ENCODE measurements around the gene PJVK.
"Not testable (repeated sequence)": the region's sequence is repeated elsewhere in the genome, so short reads cannot be mapped to it uniquely, and the experiment has no call there.

PJVK gene

DNA sequence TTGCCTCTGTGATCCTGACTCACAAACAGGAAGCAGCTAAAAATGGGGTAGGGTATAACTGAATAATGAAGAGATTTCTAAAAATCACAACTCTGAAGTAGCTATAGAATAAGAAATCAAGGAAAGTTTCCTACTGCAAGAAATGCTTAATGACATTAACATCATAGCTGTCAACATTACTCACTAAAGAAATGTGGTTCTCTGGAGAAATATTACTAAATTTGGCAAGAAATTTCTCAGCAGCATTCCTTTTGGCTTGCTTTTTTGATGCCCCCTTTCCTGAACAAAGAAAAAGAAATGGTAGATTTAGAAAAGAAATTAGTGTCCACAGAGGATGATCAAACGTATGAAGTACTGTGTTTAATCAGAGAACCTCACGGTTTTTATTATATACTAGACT is 9.8 kb upstream of the PJVK start:
- H3K27ac ChIP-seq (ENCODE audit: low read length) = no peak overlapping the region
- peaks cover 92% of the 10 kb centered on the region for H3K36me3 ChIP-seq (ENCODE audit: control insufficient read depth, low read depth, low read length)
- no peaks in the 10 kb centered on the region for H3K27me3 ChIP-seq (ENCODE audit: control insufficient read depth, insufficient read depth, low read length)
- no peaks in the 10 kb centered on the region for H3K9me3 ChIP-seq (ENCODE audit: control insufficient read depth, low read depth, low read length)
- H3K4me3 ChIP-seq (ENCODE audit: low read length) = no peak overlapping the region
- no peak overlapping the region for H3K9ac ChIP-seq (ENCODE audit: low read length)
- no peaks in the 10 kb centered on the region for H3K4me1 ChIP-seq (ENCODE audit: control insufficient read depth, low read depth, low read length)

DNA sequence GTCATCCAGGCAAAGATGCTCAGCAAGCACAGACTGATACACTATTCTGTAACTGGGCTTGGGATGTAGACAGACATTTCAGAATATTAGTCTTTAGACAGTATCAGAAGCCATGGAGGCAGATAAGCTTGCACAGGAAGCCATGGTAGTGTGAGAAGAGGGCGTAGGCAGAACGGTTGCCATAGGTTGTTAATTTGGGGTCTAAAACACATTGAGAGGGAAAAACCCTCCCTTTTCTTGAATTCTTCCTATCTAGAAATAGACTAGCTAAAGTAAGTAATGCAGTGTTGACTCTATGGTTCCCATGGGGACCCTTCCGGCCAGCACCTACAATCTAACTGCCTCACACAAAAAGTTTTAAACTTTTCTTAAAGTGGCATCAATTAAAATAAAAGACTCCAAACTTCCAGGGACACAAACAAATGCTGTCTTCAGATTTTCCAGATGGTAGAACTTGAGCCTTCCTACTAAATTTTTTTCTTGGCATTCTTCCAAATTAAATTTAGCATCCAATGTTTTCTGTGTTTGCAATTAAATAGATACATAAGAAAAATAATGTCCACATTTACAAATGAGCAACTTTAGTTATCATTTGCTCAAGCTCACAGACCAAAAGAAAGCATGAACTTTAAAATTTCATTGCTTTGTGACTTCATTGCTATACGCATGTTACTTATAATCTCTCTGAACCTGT is 2.1 kb upstream of the PJVK start:
- Histone ChIP-seq H3K27me3 (ENCODE audit: control insufficient read depth, insufficient read depth, low read length) (no peaks in the 10 kb centered on the region), H3K9ac (ENCODE audit: low read length) (peak overlapping the region; percentile 97), H3K9me3 (ENCODE audit: control insufficient read depth, low read depth, low read length) (no peaks in the 10 kb centered on the region), H3K36me3 (ENCODE audit: control insufficient read depth, low read depth, low read length) (peaks cover 40% of the 10 kb centered on the region), H3K4me1 (ENCODE audit: control insufficient read depth, low read depth, low read length) (peaks cover 13% of the 10 kb centered on the region), H3K27ac (ENCODE audit: low read length) (no peak overlapping the region), H3K4me3 (ENCODE audit: low read length) (peak overlapping the region; percentile 79)

DNA sequence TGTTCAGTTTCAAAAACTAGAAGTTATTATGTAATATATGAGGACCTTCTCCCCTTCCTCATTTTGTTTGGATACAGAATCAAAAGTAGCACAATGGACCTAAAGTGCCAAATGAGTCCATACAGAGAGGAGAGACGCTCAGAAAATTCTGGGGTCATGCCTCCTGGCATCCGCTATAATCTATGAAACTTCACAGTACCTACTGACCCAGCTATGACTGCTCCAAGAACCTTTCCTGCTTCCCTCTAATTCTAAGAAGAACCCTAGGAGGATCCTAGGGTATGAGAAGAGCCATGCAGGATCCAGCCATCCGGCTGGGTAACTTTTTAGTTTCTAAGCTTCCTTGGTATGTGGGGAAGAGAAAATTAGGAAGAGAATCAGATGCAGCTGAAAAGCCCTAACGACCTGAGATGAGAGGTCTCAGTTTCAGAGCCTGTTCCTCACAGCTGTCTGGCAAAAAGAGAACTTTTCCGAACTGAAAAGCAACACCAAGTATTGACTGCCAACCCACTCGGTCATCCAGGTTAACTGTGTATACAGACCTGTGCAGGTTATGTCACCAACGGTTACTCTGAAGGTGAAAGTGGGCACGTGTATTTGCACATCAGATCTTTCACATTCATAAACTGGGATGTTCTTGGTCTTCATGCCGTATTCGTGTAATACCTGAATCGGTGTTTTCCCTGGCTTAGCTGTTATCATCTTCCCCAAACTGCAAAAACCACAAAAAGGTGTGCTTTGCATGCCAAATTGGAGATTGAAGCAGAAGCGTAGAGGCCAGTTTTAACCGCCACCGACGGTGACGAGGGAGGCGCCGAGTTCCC is 1.3 kb upstream of the PJVK start:
- Histone ChIP-seq H3K36me3 (ENCODE audit: control insufficient read depth, low read depth, low read length) (peaks cover 32% of the 10 kb centered on the region), H3K27ac (ENCODE audit: low read length) (no peak overlapping the region), H3K4me3 (ENCODE audit: low read length) (peak overlapping the region; percentile 79), H3K27me3 (ENCODE audit: control insufficient read depth, insufficient read depth, low read length) (no peaks in the 10 kb centered on the region), H3K4me1 (ENCODE audit: control insufficient read depth, low read depth, low read length) (peaks cover 13% of the 10 kb centered on the region), H3K9me3 (ENCODE audit: control insufficient read depth, low read depth, low read length) (no peaks in the 10 kb centered on the region), H3K9ac (ENCODE audit: low read length) (peak overlapping the region; percentile 97)

DNA sequence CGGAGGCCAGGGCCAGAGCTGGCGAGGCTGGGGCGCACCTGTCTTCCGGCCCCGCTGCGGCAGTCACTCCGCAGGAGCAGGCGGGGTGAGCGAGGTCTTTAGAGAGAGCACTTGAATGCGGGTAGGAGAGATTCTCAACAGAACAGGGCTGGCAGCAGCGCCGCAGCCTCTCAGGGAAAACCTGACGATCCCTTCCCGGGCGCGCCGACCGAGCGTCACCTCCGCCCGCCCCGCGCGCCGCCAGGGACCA is 729 bp upstream of the PJVK start:
- peaks cover 13% of the 10 kb centered on the region for H3K4me1 ChIP-seq (ENCODE audit: control insufficient read depth, low read depth, low read length)
- peak overlapping the region; percentile 97 for H3K9ac ChIP-seq (ENCODE audit: low read length)
- H3K27ac ChIP-seq (ENCODE audit: low read length) = no peak overlapping the region
- no peaks in the 10 kb centered on the region for H3K27me3 ChIP-seq (ENCODE audit: control insufficient read depth, insufficient read depth, low read length)
- peaks cover 27% of the 10 kb centered on the region for H3K36me3 ChIP-seq (ENCODE audit: control insufficient read depth, low read depth, low read length)
- H3K4me3 ChIP-seq (ENCODE audit: low read length) = peak overlapping the region; percentile 79
- H3K9me3 ChIP-seq (ENCODE audit: control insufficient read depth, low read depth, low read length) = no peaks in the 10 kb centered on the region

DNA sequence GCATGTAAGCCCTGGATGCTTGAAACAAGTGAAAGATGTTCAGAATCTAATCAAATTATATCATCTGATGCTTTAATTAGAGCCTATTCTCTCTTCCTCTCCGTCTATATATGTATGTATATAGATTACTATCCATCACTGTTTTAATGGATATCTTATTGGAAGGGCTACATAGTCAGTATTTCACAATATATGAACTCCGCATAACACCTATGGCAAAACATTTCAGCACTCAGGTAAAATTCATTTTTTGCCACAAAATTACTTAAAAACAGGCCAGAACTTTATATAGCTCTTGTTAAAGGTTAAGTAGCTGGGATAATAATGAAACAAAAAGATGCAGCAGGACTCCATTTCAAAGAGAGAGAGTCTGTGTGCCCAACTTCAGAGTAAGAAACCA is 1.2 kb downstream of the PJVK start:
- Histone ChIP-seq H3K27ac (ENCODE audit: low read length) (no peak overlapping the region), H3K4me3 (ENCODE audit: low read length) (no peak overlapping the region), H3K9ac (ENCODE audit: low read length) (no peak overlapping the region), H3K36me3 (ENCODE audit: control insufficient read depth, low read depth, low read length) (peaks cover 13% of the 10 kb centered on the region), H3K27me3 (ENCODE audit: control insufficient read depth, insufficient read depth, low read length) (no peaks in the 10 kb centered on the region), H3K4me1 (ENCODE audit: control insufficient read depth, low read depth, low read length) (peaks cover 13% of the 10 kb centered on the region), H3K9me3 (ENCODE audit: control insufficient read depth, low read depth, low read length) (no peaks in the 10 kb centered on the region)

DNA sequence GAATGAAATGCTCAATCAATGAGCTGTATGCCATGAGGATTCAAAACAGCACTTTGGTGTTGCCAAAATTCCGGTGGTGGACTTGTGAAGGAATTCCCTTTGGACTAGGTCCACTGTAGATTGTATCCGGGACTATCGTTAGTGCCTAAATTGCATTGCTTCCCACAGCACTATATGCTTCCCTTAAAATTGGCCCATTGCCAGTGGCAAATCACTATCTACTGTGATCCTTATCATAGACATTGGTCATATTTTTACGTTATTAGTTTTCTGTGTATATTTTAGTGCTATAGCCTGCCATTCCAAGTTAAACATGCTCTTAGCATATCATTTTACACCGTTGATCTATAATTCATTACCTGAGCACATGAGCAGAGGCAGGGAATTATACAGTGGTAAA is 1.7 kb downstream of the PJVK start:
- no peak overlapping the region for H3K9ac ChIP-seq (ENCODE audit: low read length)
- H3K36me3 ChIP-seq (ENCODE audit: control insufficient read depth, low read depth, low read length) = peaks cover 9% of the 10 kb centered on the region
- no peak overlapping the region for H3K27ac ChIP-seq (ENCODE audit: low read length)
- H3K27me3 ChIP-seq (ENCODE audit: control insufficient read depth, insufficient read depth, low read length) = no peaks in the 10 kb centered on the region
- H3K4me3 ChIP-seq (ENCODE audit: low read length) = no peak overlapping the region
- H3K9me3 ChIP-seq (ENCODE audit: control insufficient read depth, low read depth, low read length) = no peaks in the 10 kb centered on the region
- peaks cover 13% of the 10 kb centered on the region for H3K4me1 ChIP-seq (ENCODE audit: control insufficient read depth, low read depth, low read length)

DNA sequence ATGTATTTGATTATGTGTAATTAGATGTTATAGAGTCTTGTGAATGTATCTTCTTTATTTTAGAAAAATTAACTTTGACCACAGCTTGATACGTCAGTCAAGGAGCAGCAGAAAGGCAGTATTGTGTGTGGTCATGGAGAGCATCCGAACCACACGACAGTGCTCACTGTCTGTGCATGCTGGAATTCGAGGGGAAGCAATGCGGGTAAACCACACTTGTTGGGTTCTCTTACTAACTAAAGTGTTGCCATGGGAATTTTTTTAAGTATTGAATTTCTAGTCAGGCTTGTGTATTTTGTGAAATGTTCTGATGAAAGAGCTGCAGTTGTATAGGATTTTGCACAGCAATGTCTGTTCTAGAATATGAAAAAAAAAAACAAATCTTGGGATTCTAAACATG is 4.8 kb downstream of the PJVK start:
- Histone ChIP-seq H3K9ac (ENCODE audit: low read length) (no peak overlapping the region), H3K27me3 (ENCODE audit: control insufficient read depth, insufficient read depth, low read length) (no peaks in the 10 kb centered on the region), H3K9me3 (ENCODE audit: control insufficient read depth, low read depth, low read length) (no peaks in the 10 kb centered on the region), H3K36me3 (ENCODE audit: control insufficient read depth, low read depth, low read length) (no peaks in the 10 kb centered on the region), H3K4me1 (ENCODE audit: control insufficient read depth, low read depth, low read length) (peaks cover 6% of the 10 kb centered on the region), H3K4me3 (ENCODE audit: low read length) (no peak overlapping the region), H3K27ac (ENCODE audit: low read length) (no peak overlapping the region)

DNA sequence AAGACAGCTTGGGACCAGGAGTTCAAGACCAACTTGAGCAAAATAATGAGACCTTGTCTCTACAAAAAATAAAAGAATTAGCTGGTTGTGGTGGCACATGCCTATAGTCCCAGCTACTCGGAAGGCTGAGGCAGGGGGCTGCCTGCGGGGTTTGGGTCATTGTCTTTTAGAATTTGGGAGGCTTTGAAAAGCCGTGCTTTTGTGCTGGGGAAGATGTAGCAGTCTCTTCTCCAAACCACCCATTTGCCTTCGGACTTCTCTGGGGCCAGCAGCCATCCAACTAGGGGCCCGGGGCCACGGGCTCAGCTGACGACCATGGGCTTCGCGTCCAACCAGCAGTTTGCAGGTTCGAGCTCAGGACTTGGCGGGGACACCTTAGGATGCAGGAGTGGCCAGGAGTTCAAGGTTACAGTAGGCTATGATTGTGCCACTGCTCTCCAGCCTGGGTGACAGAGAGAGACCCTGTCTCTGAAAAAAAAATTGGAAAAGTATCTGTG is 6.3 kb downstream of the PJVK start:
- Histone ChIP-seq H3K27me3 (ENCODE audit: control insufficient read depth, insufficient read depth, low read length) (no peaks in the 10 kb centered on the region), H3K4me3 (ENCODE audit: low read length) (no peak overlapping the region), H3K9me3 (ENCODE audit: control insufficient read depth, low read depth, low read length) (no peaks in the 10 kb centered on the region), H3K4me1 (ENCODE audit: control insufficient read depth, low read depth, low read length) (no peaks in the 10 kb centered on the region), H3K9ac (ENCODE audit: low read length) (no peak overlapping the region), H3K27ac (ENCODE audit: low read length) (no peak overlapping the region), H3K36me3 (ENCODE audit: control insufficient read depth, low read depth, low read length) (no peaks in the 10 kb centered on the region)

DNA sequence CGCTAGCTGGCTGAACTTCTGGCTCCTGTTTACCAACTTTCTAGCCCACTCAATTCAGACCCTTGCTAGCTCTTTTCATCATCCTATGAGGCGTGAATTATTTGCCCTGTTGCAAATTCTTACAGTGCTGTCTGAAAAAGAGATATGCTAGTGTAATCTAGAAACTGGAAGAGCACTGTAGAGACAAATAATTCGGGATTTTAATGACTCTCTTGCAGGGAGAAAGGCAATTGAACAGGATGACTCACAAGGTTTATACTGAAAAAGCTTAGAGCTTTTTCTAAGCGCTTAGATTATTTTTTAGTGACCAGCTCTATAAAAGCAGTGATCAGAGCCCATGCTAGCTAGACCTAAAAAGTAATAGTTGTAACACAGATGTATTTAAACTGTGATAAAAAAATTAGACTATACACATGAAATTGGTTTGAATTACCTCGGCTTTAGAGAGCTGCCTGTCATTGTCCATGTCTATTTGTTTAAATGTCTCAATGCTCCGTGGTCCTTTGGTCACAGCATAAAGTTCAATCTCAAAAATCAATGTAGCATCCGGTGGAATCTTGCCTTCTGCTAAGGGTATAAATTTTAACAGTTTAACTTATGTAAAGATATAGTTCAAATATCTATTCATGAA is 18.2 kb downstream of the PJVK start:
- Histone ChIP-seq H3K4me3 (ENCODE audit: low read length) (no peak overlapping the region), H3K27me3 (ENCODE audit: control insufficient read depth, insufficient read depth, low read length) (no peaks in the 10 kb centered on the region), H3K36me3 (ENCODE audit: control insufficient read depth, low read depth, low read length) (peaks cover 2% of the 10 kb centered on the region), H3K27ac (ENCODE audit: low read length) (no peak overlapping the region), H3K4me1 (ENCODE audit: control insufficient read depth, low read depth, low read length) (no peaks in the 10 kb centered on the region), H3K9me3 (ENCODE audit: control insufficient read depth, low read depth, low read length) (no peaks in the 10 kb centered on the region), H3K9ac (ENCODE audit: low read length) (no peak overlapping the region)

DNA sequence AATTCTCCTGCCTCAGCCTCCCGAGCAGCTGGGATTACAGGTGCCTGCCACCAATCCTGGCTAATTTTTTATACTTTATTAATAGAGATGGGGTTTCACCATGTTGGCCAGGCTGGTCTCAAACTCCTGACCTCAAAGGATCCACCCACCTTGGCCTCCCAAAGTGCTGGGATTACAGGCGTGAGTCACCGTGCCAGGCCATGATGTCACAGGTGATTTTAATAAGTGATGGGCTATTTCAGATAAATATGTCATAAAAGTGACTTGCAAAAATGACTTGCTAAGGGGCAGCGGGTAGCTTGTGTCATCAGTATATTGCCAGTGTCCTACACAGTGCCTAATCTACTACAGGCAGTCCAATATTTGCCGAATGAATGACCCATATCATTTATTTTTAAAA is 20.1 kb downstream of the PJVK start:
- not testable (repeated sequence) for H3K9me3 ChIP-seq (ENCODE audit: control insufficient read depth, low read depth, low read length); H3K36me3 ChIP-seq (ENCODE audit: control insufficient read depth, low read depth, low read length); H3K4me3 ChIP-seq (ENCODE audit: low read length); H3K4me1 ChIP-seq (ENCODE audit: control insufficient read depth, low read depth, low read length); H3K9ac ChIP-seq (ENCODE audit: low read length); H3K27ac ChIP-seq (ENCODE audit: low read length); H3K27me3 ChIP-seq (ENCODE audit: control insufficient read depth, insufficient read depth, low read length)

DNA sequence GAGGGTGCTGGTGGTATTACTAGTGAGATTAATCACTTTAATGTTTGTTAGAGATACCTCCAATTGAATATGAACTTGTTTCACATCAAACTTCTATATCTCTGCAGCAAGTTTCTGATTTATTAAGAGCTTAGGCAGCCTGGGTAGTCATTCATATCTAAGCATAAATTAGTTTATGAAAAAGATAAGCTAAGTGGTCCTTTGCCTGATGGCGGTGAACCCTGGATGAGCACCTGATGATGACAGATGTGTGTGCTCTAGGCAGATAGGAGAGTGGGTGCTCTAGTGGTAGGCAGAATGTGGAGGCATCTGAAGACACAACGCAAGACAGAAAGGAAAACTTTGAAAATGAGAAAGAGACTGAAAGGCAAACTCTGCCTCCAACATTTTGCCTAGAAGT is 22.2 kb downstream of the PJVK start:
- Histone ChIP-seq H3K4me1 (ENCODE audit: control insufficient read depth, low read depth, low read length) (no peaks in the 10 kb centered on the region), H3K27me3 (ENCODE audit: control insufficient read depth, insufficient read depth, low read length) (no peaks in the 10 kb centered on the region), H3K36me3 (ENCODE audit: control insufficient read depth, low read depth, low read length) (peaks cover 2% of the 10 kb centered on the region), H3K9me3 (ENCODE audit: control insufficient read depth, low read depth, low read length) (no peaks in the 10 kb centered on the region), H3K9ac (ENCODE audit: low read length) (no peak overlapping the region), H3K4me3 (ENCODE audit: low read length) (no peak overlapping the region), H3K27ac (ENCODE audit: low read length) (no peak overlapping the region)
